ENCODE results near the gene ACP1. TPM values are rescaled to one million over a fixed set of nuclear protein-coding genes. Genes with fewer than 3 reads are reported as not detected.

The ACP1 gene
- 86.1 TPM for total RNA-seq (ENCODE audit: unreplicated experiment)
- long read RNA-seq, transcript ACP1-201 (6 exons, 1,549 nt) = minor isoform, 43 of 113 reads
- long read RNA-seq, transcript ACP1-202 (6 exons, 1,552 nt) = major isoform, 56 of 113 reads
- long read RNA-seq, partial matches to known transcripts = 6 of 113 reads
- long read RNA-seq, other reads (novel, unspliced or antisense) = 5 of 113 reads

DNA sequence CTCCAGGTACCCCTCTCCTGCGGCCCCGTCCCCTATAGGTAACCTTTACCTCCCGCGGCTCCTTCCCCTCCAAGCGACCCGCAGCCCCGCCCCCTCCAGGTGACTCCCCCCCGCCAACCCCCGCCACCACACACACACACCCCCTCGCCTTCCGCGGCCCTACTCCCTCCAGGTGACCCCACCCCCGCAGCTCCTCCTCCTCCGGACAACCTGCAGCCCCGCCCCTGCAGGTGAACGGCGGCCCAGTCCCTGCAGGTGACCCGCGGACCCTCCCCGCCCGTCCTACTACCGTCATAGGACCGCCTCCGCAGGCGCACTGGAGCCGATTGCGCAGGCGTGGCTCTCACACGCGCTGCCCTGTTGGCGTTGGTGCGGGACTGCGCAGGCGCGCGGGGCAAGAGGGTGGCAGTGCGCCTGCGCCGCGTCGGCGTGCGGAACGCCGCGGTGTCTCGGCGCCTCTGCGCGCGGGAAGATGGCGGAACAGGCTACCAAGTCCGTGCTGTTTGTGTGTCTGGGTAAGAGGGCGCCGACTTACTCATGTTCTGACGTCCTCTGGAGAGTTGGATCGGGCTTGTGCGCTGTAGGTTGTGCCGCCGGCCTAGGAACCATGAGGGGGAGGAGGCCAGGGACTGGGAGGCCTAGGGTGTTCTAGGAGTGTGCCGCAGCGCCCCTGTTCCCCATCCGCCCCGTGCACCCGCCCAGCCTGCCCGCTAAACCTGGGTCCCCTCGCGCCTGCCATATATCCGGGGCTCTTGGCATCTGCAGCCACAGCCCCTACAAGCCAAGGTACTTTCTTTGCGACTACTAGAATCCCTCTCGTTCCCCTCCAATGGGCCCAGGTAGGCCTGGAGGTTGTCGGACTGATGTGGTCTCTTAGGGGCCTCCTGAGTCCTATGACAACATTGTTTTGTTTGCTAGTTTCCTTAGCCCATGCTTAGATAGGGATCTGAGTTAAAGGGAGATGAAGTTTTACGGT, at the start of gene ACP1:
ACP1 (plus strand) TSS at position 455 of the 976 bp plus-strand sequence; CDS start at position 473, 18 bp downstream.
- TF ChIP-seq, protein P1, sequence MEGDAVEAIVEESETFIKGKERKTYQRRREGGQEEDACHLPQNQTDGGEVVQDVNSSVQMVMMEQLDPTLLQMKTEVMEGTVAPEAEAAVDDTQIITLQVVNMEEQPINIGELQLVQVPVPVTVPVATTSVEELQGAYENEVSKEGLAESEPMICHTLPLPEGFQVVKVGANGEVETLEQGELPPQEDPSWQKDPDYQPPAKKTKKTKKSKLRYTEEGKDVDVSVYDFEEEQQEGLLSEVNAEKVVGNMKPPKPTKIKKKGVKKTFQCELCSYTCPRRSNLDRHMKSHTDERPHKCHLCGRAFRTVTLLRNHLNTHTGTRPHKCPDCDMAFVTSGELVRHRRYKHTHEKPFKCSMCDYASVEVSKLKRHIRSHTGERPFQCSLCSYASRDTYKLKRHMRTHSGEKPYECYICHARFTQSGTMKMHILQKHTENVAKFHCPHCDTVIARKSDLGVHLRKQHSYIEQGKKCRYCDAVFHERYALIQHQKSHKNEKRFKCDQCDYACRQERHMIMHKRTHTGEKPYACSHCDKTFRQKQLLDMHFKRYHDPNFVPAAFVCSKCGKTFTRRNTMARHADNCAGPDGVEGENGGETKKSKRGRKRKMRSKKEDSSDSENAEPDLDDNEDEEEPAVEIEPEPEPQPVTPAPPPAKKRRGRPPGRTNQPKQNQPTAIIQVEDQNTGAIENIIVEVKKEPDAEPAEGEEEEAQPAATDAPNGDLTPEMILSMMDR (IDR thresholded peaks at IDR 0.05; ENCODE audit: partially characterized antibody, unreplicated experiment) = no peak
- Mint-ChIP-seq H3K4me3 (ENCODE audit: unreplicated experiment) (peak within 1 kb of the TSS; percentile 91), H3K27ac (ENCODE audit: unreplicated experiment) (peak within 1 kb of the TSS; percentile 68), H3K4me1 (ENCODE audit: low read depth, unreplicated experiment) (peaks cover 16% of the 10 kb centered on the region), H3K36me3 (ENCODE audit: unreplicated experiment) (no peaks in the 10 kb centered on the region), H3K9me3 (ENCODE audit: unreplicated experiment) (peaks cover 2% of the 10 kb centered on the region), H3K27me3 (ENCODE audit: unreplicated experiment) (peaks cover 2% of the 10 kb centered on the region)
- DNase-seq = peak; percentile 95

DNA sequence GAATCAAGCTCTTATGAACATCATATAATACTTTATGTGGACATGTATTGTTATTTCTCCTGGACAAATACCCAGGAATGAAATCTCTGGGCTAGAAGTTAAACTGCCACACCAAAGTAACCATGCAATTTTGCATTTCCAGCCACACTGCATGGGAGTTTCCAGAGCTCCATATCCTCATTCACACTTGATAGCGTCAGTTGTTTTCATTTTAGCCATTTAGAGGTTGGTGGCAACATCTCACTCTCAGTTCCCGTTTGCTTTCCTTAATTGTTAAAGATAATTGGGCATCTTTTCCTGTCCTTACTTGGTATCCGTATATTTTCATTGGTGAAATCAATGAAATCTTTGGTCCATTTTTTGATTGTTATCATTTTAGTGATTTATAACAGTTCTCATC, 48.7 kb upstream of the ACP1 start:
- TF ChIP-seq, protein P1 (IDR thresholded peaks at IDR 0.05; ENCODE audit: partially characterized antibody, unreplicated experiment) = no peak
- Mint-ChIP-seq H3K4me3 (ENCODE audit: unreplicated experiment) (no peak overlapping the region), H3K27ac (ENCODE audit: unreplicated experiment) (no peak overlapping the region), H3K27me3 (ENCODE audit: unreplicated experiment) (no peaks in the 10 kb centered on the region), H3K36me3 (ENCODE audit: unreplicated experiment) (peaks cover 7% of the 10 kb centered on the region), H3K4me1 (ENCODE audit: low read depth, unreplicated experiment) (no peaks in the 10 kb centered on the region), H3K9me3 (ENCODE audit: unreplicated experiment) (peaks cover 3% of the 10 kb centered on the region)
- DNase-seq = no peak

DNA sequence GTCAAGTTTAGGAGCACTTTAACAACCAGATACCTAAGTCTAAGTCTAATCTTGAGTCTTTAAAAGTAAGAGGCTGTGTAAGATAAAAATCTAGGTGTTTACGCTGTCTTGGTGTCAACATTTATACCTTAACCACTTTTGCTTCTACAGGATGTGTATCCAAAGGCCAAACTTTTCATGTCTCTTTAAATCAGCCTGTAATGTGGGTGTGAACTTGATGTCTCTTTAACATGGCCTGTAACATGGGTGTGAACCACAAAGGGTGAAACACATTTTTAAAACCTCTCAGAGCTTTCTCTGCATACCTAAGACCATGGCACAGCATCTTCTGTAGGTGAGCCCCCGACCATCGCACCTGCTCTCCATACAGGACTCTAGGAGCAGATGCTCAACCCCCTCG, 41.3 kb upstream of the ACP1 start:
- Mint-ChIP-seq H3K4me3 (ENCODE audit: unreplicated experiment) (no peak overlapping the region), H3K9me3 (ENCODE audit: unreplicated experiment) (no peaks in the 10 kb centered on the region), H3K27me3 (ENCODE audit: unreplicated experiment) (no peaks in the 10 kb centered on the region), H3K4me1 (ENCODE audit: low read depth, unreplicated experiment) (no peaks in the 10 kb centered on the region), H3K27ac (ENCODE audit: unreplicated experiment) (no peak overlapping the region), H3K36me3 (ENCODE audit: unreplicated experiment) (no peaks in the 10 kb centered on the region)
- no peak for DNase-seq
- TF ChIP-seq, protein P1 (IDR thresholded peaks at IDR 0.05; ENCODE audit: partially characterized antibody, unreplicated experiment) = no peak

DNA sequence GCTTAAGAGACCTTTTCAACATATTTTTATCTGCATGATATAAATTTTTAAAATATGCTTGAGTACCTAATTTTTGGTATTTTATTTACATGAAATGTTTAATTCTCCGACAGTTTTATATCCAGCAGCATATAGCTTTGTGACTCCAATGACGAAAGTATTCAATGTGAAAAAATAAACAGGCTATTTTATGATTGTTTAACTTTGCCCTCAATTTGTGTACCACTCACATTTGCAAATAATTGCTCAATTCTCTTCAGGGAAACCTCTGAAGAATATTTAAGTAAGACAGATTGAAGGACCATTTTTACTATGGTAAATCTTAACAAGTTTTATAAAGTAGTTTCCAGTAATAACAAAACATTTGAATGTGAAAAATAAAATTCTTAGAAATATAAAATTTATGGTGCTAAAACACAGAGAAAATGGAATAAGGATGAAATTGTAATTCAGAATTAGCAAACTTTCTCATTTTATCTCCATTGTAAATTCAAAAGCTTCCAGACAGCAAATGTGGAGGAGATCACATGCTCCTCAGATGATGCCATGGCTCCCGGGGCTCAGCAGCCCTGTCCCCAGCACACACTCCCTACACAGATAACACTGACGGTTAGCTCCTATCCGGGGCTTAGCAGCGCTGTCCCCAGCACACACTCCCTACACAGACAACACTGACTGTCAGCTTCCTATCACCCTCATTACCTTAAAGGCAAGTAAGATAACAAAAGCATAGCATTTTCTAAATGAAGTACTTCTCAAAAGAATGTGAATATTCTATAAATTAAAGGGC, 40.6 kb upstream of the ACP1 start:
- H3K4me3 Mint-ChIP-seq (ENCODE audit: unreplicated experiment) = no peak overlapping the region
- H3K9me3 Mint-ChIP-seq (ENCODE audit: unreplicated experiment) = no peaks in the 10 kb centered on the region
- H3K4me1 Mint-ChIP-seq (ENCODE audit: low read depth, unreplicated experiment) = no peaks in the 10 kb centered on the region
- no peaks in the 10 kb centered on the region for H3K27me3 Mint-ChIP-seq (ENCODE audit: unreplicated experiment)
- TF ChIP-seq, protein P1 (IDR thresholded peaks at IDR 0.05; ENCODE audit: partially characterized antibody, unreplicated experiment) = no peak
- DNase-seq = no peak
- H3K27ac Mint-ChIP-seq (ENCODE audit: unreplicated experiment) = no peak overlapping the region
- H3K36me3 Mint-ChIP-seq (ENCODE audit: unreplicated experiment) = no peaks in the 10 kb centered on the region

Data from glutamatergic neuron (in vitro differentiated cells).